ENCODE data around the gene MTUS2.
"Not testable (repeated sequence)": the region's sequence is repeated elsewhere in the genome, so short reads cannot be mapped to it uniquely, and the experiment has no call there.

- not testable (repeated sequence) for TF ChIP-seq POLR2AphosphoS2 (IDR thresholded peaks at IDR 0.05; ENCODE audit: low read length); GATAD2A (IDR thresholded peaks at IDR 0.05); RAD21 (CRISPR knock-in tag; conservative IDR thresholded peaks at IDR 0.05 in 1 of 2, IDR thresholded peaks at IDR 0.05 in 1 of 2); POLR2AphosphoS5 (IDR thresholded peaks at IDR 0.05; ENCODE audit: control insufficient read depth, insufficient read depth, low read depth, low read length); BRCA1 (IDR thresholded peaks at IDR 0.05); BRCA1 (CRISPR knock-in tag; IDR thresholded peaks at IDR 0.05); CTCF (IDR thresholded peaks at IDR 0.05 in 2 of 3, conservative IDR thresholded peaks at IDR 0.05 in 1 of 3; ENCODE audit: insufficient read depth in 2 of 3, low read depth in 1 of 3, low read length in 3 of 3); ZNF316 (IDR thresholded peaks at IDR 0.05); DDX20 (tag; IDR thresholded peaks at IDR 0.05; ENCODE audit: low read depth); CREB5 (CRISPR knock-in tag; IDR thresholded peaks at IDR 0.05); CREB3L1 (IDR thresholded peaks at IDR 0.05; ENCODE audit: borderline replicate concordance, low read depth); CBX2 (IDR thresholded peaks at IDR 0.05; ENCODE audit: insufficient read depth, low read length, poor library complexity, severe bottlenecking); ZBTB17 (CRISPR knock-in tag; IDR thresholded peaks at IDR 0.05); CHD2 (IDR thresholded peaks at IDR 0.05; ENCODE audit: low read depth, low read length)
Observed at GRCh38 chr13:29202753-29203152, 382.6 kb downstream of the MTUS2 start.

All from K562 (cell line).